NCI-H524 treated with DMSO at 0.1 percent for 48 hours (cell line): ENCODE measurements around the gene MAP3K13.

Source experiments
- DNase-seq: peaks from one replicate; lab custom pipeline; 2025; lab: John Stamatoyannopoulos, UW

Gene MAP3K13, protein sequence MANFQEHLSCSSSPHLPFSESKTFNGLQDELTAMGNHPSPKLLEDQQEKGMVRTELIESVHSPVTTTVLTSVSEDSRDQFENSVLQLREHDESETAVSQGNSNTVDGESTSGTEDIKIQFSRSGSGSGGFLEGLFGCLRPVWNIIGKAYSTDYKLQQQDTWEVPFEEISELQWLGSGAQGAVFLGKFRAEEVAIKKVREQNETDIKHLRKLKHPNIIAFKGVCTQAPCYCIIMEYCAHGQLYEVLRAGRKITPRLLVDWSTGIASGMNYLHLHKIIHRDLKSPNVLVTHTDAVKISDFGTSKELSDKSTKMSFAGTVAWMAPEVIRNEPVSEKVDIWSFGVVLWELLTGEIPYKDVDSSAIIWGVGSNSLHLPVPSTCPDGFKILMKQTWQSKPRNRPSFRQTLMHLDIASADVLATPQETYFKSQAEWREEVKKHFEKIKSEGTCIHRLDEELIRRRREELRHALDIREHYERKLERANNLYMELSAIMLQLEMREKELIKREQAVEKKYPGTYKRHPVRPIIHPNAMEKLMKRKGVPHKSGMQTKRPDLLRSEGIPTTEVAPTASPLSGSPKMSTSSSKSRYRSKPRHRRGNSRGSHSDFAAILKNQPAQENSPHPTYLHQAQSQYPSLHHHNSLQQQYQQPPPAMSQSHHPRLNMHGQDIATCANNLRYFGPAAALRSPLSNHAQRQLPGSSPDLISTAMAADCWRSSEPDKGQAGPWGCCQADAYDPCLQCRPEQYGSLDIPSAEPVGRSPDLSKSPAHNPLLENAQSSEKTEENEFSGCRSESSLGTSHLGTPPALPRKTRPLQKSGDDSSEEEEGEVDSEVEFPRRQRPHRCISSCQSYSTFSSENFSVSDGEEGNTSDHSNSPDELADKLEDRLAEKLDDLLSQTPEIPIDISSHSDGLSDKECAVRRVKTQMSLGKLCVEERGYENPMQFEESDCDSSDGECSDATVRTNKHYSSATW

GRCh38 chr3:185362850-185363661 is at the start of gene MAP3K13:
TSS of gene MAP3K13 (plus strand) at chr3:185363136. CDS start at chr3:185428582, 65,446 bp downstream.
- DNase-seq: peak; percentile 95

GRCh38 chr3:185313693-185314246 is 49.2 kb upstream of the MAP3K13 start:
- DNase-seq: no peak

- DNase-seq: no peak
Measured at GRCh38 chr3:185316740-185317412, 46.1 kb upstream of the MAP3K13 start.

- DNase-seq: no peak
Measured at GRCh38 chr3:185317674-185318073, 45.3 kb upstream of the MAP3K13 start.

DNA sequence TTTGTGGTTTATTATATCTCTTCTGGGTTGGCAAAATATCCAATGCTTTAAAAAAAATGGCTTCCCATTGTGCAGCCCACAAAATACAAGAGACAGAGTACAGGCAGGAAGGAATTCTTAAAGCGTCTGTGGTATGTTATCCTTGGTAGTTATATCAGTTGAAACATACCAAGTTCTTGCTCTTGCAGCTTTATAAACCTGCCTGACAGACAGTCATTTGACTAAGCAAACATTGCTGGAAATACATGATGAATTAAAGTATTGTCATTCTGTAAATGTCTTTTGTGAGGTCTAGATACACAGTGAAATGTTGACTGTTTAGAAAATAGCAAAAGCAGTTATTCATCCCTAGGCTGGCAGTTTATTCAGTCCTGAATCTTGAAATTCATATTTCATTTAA is 44.8 kb upstream of the MAP3K13 start:
- no peak for DNase-seq

DNA sequence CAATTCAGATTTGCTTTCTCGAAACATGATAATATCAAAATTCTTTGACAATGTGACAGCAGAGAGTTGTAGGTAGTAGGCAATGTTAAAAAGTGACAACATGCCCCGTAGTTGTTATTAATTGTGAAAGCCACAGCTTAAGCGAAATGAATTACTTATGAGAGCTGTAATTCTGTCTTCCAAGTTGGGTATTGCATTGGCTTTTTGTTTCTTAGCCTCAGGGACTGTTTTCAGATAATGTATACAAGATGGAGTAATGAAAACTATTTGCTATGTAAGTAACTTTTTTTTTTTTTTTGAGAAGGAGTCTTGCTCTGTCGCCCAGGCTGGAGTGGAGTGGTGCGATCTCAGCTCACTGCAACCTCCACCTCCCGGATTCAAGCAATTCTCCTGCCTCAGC is 43.1 kb upstream of the MAP3K13 start:
- DNase-seq: no peak

GRCh38 chr3:185320949-185321348 is 42.0 kb upstream of the MAP3K13 start:
- no peak for DNase-seq

GRCh38 chr3:185322101-185322719 is 40.7 kb upstream of the MAP3K13 start:
- no peak for DNase-seq

- no peak for DNase-seq
Measured at GRCh38 chr3:185325946-185326791, 36.8 kb upstream of the MAP3K13 start.

GRCh38 chr3:185327062-185327461 is 35.9 kb upstream of the MAP3K13 start:
- DNase-seq: no peak

GRCh38 chr3:185328324-185329004 is 34.5 kb upstream of the MAP3K13 start:
- no peak for DNase-seq

DNA sequence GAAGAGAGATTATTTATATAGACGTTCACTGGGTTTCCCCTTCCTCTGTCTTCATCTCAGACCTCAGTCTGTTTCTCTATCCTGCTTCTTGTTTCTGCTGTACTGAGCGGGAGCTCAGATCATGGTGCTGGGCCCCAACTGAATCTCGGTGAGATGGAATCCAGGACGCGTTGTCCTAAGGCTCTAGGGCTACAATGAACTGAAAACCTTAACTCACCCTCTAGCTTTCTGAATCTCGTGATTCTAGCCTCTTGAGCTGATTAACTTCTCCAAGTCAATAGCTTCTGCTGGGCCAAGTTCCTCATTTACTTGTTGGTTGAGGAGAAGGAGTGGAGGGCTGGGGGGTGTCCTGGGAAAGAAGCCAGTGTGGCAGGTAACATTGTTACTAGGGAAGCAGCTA is 32.7 kb upstream of the MAP3K13 start:
- DNase-seq: no peak

- DNase-seq: no peak
Measured at GRCh38 chr3:185330644-185331043, 32.3 kb upstream of the MAP3K13 start.

- peak; percentile 64 for DNase-seq
Measured at GRCh38 chr3:185332026-185332735, 30.8 kb upstream of the MAP3K13 start.

DNA sequence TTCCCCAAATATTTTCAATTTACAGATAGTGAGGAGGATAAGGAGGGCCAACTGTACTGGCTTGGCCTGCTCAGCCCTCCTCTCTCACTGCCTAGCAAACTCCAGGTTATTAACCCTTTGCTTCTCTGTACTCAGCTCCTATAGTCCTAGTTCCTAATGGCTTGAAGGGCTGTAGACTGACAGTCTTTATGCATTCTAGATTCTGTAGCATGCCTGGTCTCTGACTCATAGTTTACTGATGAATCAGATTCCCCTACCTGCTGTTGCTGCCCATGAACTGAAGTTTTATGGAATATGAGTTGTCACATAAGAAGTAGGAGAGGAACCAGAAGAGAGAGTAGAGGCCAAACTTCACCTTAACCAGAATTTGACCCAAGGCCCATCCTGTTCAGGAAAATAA is 27.1 kb upstream of the MAP3K13 start:
- no peak for DNase-seq

- DNase-seq: no peak
Measured at GRCh38 chr3:185337231-185337816, 25.6 kb upstream of the MAP3K13 start.

GRCh38 chr3:185339945-185340344 is 23.0 kb upstream of the MAP3K13 start:
- no peak for DNase-seq

DNA sequence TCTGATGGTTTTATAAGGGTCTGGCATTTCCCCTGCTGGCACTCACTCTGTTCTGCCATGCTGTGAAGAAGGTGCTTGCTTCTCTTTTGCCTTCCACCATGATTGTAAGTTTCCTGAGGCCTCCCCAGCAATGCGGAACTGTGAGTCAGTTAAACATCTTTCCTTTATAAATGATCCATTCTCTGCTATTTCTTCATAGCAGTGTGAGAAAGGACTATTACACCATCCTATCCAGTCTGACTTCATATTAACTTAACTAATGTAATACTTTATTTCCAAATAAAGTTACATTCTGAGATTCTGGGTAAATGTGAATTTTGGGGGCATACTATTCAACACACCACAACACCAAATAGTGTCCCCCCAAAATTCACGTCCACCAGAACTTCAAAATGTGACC is 22.2 kb upstream of the MAP3K13 start:
- DNase-seq: no peak
